Measurements from ENCODE around the gene WWC1. TPM values are rescaled to one million over a fixed set of nuclear protein-coding genes. Genes with fewer than 3 reads are reported as not detected.

Gene WWC1
- total RNA-seq, 2 experiments from 2014 or later: 1.0 to 1.3 TPM

DNA sequence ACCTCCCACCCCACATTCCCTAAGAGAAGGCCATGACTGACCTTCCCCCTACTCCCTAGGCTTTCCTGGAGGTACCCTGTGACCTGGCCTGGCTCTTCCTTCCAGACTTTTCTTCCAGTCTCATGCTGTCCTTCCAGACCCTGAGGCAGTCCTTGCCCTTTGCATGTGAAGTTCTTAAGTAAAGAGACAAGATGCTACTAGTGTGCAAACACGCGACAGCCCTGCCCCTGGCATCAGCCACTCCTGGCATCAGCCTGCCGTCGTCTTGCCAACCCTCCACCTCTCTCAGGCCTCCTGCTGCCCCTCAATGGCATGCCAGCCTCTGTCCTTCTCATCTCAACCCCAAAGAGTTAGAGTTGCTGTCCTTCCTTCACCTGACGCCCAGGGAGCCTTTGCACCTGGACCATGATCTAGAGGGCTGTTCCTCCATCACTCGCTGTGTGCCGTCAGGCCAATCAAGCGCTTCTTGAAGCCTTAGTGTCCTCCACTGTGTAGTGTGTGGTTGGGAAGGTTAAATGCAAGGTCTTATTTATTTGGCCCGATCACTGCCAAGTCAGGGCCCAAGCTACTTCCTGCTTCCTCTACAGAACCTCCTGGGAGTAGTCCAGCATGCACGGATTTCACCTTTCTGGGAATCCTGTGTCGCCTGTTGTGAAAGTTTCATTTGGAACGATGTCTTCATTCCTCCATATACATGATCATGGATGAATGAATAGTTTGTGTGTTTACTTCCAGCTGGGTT, 61.9 kb downstream of the WWC1 start:
- H3K36me3 ChIP-seq (ENCODE audit: insufficient read depth, low read length): no peaks in the 10 kb centered on the region
- H3K27ac Mint-ChIP-seq: no peak overlapping the region
- no peak overlapping the region for H3K27ac ChIP-seq (ENCODE audit: low read depth in 1 of 2, low read length in 2 of 2)
- no peaks in the 10 kb centered on the region for H3K9me3 Mint-ChIP-seq
- no peak overlapping the region for H3K4me3 ChIP-seq (ENCODE audit: low read length)
- POLR2A ChIA-PET: no interaction called here
- no peaks in the 10 kb centered on the region for H3K36me3 Mint-ChIP-seq (ENCODE audit: low read depth)
- intact Hi-C loops (cut with DNase I, micrococcal nuclease): no loop called here
- H3K4me3 Mint-ChIP-seq: no peak overlapping the region
- no peaks in the 10 kb centered on the region for H3K4me1 ChIP-seq (ENCODE audit: insufficient read depth, low read length)
- no peaks in the 10 kb centered on the region for H3K4me1 Mint-ChIP-seq (ENCODE audit: low read depth)
- CTCF ChIA-PET: no interaction called here
- no peak for DNase-seq
- ATAC-seq (ENCODE audit: poor library complexity): no peak
- H3K27me3 ChIP-seq (ENCODE audit: control insufficient read depth in 1 of 2, insufficient read depth in 2 of 2, low read length in 2 of 2): no peaks in the 10 kb centered on the region
- peaks cover 8% of the 10 kb centered on the region for H3K27me3 Mint-ChIP-seq
- H3K9me3 ChIP-seq (ENCODE audit: control insufficient read depth in 1 of 2, insufficient read depth in 1 of 2, low read length in 2 of 2): peaks cover 0 to 3% of the 10 kb centered on the region in 2 experiments
- TF ChIP-seq, protein P1, sequence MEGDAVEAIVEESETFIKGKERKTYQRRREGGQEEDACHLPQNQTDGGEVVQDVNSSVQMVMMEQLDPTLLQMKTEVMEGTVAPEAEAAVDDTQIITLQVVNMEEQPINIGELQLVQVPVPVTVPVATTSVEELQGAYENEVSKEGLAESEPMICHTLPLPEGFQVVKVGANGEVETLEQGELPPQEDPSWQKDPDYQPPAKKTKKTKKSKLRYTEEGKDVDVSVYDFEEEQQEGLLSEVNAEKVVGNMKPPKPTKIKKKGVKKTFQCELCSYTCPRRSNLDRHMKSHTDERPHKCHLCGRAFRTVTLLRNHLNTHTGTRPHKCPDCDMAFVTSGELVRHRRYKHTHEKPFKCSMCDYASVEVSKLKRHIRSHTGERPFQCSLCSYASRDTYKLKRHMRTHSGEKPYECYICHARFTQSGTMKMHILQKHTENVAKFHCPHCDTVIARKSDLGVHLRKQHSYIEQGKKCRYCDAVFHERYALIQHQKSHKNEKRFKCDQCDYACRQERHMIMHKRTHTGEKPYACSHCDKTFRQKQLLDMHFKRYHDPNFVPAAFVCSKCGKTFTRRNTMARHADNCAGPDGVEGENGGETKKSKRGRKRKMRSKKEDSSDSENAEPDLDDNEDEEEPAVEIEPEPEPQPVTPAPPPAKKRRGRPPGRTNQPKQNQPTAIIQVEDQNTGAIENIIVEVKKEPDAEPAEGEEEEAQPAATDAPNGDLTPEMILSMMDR (IDR thresholded peaks at IDR 0.05): no peak

DNA sequence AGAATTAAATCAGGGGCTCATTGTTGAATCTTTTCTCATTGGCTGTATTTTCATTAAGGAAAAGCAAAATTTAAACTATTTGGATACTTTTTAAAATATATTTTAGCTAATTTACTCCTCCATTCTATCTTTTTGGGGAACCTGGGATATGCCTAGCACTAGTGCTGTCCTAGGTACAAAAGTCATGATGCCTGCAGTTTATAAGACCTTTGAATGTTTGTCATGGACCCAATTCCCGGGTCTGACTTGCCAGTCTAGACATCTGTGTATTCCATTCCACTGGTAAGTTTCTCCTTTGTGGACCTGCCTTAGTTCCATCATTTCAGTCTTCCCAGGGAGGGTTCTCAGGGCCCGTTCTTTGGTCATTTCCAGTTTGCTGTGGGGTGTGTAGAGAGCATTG, 63.0 kb downstream of the WWC1 start:
- intact Hi-C loops (cut with DNase I, micrococcal nuclease): no loop called here
- peaks cover 1% of the 10 kb centered on the region for H3K27me3 Mint-ChIP-seq
- POLR2A ChIA-PET: no interaction called here

DNA sequence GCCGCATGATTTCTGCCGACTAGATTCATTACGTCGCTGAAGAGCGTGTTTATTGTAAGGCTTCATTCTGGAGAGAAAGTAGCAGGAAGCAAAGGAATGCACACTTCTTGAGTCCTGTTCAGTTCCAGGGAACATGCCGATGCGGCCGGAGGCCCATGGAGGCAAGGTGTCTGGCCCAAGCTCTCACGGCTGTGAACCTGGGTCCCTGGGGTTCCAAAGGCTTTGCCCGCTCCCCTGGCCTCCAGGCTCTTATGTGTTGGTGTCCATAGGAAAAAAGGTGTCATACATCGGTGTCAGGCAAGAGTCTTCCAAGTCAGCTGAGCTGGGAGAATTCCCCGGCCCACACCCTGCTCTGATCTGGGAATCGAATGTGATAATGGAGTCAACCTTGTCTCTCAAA, 64.7 kb downstream of the WWC1 start:
- Mint-ChIP-seq H3K9me3 (no peaks in the 10 kb centered on the region), H3K36me3 (ENCODE audit: low read depth) (no peaks in the 10 kb centered on the region), H3K4me3 (no peak overlapping the region), H3K27ac (no peak overlapping the region), H3K27me3 (peaks cover 11% of the 10 kb centered on the region), H3K4me1 (ENCODE audit: low read depth) (no peaks in the 10 kb centered on the region)
- Histone ChIP-seq H3K4me3 (ENCODE audit: low read length) (no peak overlapping the region), H3K9me3 (ENCODE audit: control insufficient read depth in 1 of 2, insufficient read depth in 1 of 2, low read length in 2 of 2) (peaks cover 0 to 3% of the 10 kb centered on the region in 2 experiments), H3K27me3 (ENCODE audit: control insufficient read depth in 1 of 2, insufficient read depth in 2 of 2, low read length in 2 of 2) (no peaks in the 10 kb centered on the region), H3K36me3 (ENCODE audit: insufficient read depth, low read length) (no peaks in the 10 kb centered on the region), H3K4me1 (ENCODE audit: insufficient read depth, low read length) (no peaks in the 10 kb centered on the region), H3K27ac (ENCODE audit: low read depth in 1 of 2, low read length in 2 of 2) (no peak overlapping the region)
- CTCF ChIA-PET: no interaction called here
- POLR2A ChIA-PET: no interaction called here
- intact Hi-C loops (cut with DNase I, micrococcal nuclease): no loop called here
- ATAC-seq (ENCODE audit: poor library complexity) (no peak), DNase-seq (no peak)
- TF ChIP-seq, protein P1 (IDR thresholded peaks at IDR 0.05): no peak

More for the DNA sequence above, 63.0 kb downstream of the WWC1 start:
- Histone ChIP-seq H3K27ac (ENCODE audit: low read depth in 1 of 2, low read length in 2 of 2) (no peak overlapping the region), H3K4me1 (ENCODE audit: insufficient read depth, low read length) (no peaks in the 10 kb centered on the region), H3K9me3 (ENCODE audit: control insufficient read depth in 1 of 2, insufficient read depth in 1 of 2, low read length in 2 of 2) (peaks cover 0 to 3% of the 10 kb centered on the region in 2 experiments), H3K27me3 (ENCODE audit: control insufficient read depth in 1 of 2, insufficient read depth in 2 of 2, low read length in 2 of 2) (no peaks in the 10 kb centered on the region), H3K36me3 (ENCODE audit: insufficient read depth, low read length) (no peaks in the 10 kb centered on the region), H3K4me3 (ENCODE audit: low read length) (no peak overlapping the region)
- TF ChIP-seq, protein P1 (IDR thresholded peaks at IDR 0.05): no peak
- Mint-ChIP-seq H3K36me3 (ENCODE audit: low read depth) (no peaks in the 10 kb centered on the region), H3K27ac (no peak overlapping the region), H3K4me1 (ENCODE audit: low read depth) (no peaks in the 10 kb centered on the region), H3K4me3 (no peak overlapping the region), H3K9me3 (no peaks in the 10 kb centered on the region)
- ATAC-seq (ENCODE audit: poor library complexity): no peak
- no peak for DNase-seq
- CTCF ChIA-PET: no interaction called here
